Activated CD8-positive, alpha-beta memory T cell treated with anti-CD3 and anti-CD28 coated beads for 48 hours (primary cell): ENCODE results near the gene CNTN4.

ENCODE experiments used
- DNase-seq, 3 experiments: peaks; one replicate each; pipeline ENCODE4 v3.0.0-alpha.2; 2020; ENCODE audit warnings: low read depth in 2 of 3, low spot score in 2 of 3

The CNTN4 gene

DNA sequence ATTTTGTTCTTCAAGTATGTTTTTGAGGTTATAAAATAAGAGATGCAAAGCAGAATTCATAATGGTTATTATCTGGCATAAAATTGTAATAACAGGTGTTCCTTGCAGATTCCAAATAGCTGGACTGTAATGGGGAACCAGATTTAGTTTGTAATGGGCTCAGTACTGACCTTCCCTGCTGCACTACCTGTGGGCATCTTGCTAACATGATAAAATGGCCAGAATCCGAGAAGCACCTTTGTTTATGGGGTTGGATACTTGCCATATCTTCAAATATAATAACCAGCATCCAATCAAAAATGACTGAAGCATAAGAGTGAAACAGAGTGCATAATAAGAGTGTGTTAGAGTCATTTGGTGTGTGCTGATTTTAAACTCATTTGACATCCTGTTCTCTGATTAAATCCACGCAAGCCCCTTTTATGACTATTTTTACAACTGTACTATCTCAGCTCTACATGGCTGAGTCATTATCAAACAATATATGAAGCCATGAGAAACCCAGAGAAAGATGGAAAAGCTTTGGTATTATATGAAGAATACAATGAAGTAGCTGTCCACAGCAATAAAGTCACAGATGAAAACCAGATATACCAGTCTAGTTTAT, 292.4 kb downstream of the CNTN4 start:
- DNase-seq, result no peak

DNA sequence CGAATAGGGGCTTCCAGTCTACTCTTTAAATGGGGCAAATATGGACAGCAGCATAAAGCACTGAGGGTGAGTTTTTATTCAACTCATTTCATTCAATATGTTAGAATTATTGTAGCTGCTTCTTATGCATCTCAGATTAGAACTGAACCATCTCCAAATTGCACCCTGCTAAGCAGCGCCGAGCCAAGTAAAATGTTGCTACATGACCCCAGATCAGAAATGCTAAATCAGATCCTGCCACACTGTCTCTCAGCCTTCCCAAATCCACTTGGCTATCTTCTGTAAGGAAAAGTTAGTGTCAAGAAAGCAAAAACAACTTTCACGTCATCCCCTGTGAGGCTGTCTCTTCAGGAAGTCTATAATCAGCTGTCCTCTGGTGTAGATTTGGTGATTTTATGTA, 293.2 kb downstream of the CNTN4 start:
- no peak for DNase-seq

DNA sequence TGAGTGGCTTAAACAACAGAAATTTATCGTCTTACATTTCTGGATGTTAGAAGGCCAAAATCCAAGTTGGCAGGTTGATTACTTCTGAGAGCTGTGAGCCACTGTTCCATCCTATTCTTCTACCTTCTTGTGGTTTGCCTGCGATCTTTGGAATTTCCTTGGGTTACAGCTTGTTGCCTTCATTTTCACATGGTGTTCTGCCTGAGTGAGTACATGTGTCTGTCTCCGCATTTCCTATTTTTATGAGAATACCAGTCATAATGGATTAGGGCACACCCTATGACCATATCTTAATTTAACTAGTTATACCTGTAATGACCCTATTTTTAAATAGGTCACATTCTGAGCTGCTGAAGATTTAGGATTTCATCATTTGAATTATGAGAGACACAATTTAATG, 294.3 kb downstream of the CNTN4 start:
- DNase-seq, result no peak

DNA sequence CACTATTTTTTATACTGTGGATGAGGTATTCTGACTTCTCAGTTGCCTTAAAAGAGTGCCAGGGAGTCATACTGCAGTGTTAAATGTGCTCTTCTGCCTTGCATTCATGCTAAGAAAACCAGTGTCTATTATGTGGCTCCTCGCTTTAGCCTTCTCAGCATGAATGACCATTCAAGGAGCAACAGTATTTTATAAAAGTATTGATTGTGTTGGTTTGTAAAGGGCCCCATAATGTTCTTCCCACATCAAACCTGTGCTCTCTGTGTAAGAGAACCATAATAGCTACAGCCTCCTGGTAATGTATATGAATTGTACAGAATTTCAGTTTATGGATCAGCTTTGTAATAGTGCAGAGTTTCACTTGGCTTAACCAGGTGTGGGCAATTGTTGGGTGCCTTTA, 316.4 kb downstream of the CNTN4 start:
- DNase-seq, result no peak

DNA sequence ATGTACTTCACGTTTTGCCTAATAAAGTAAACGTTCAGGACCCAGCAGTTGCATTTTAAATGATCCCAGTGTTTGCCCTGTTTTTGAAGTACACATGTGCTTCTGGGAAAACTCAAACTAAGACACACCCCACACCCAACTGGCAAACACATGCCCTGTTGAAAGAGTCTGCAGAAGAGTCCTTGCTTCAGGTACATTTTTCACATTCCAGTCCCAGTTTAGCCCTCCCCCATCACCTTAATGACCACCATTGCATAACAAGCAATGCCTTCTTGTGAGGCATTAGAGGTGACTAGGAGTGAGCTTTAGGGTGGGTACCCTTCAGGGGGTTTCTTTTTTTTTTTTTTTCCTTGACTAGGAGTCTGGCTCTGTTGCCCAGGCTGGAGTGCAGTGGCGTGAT, 322.3 kb downstream of the CNTN4 start:
- no peak for DNase-seq

DNA sequence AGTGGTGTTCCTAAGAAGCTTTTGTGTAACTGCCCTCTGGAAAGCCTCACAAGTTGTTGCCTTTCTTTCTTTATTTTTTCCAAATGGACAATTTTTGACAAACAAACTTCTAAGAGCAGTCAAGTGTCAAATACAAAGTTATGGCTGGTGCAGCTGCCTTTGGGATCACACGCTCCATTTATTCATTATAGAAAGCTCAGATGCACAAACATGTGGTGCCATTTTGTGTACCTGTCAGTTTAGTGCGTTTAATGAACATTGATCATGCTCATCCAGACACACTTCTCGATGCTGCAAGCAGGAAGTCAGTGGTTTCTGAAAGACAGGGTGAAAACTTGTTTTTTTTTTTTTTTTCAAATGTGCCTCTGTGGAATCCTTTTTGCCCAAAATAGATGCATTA, 324.5 kb downstream of the CNTN4 start:
- no peak for DNase-seq

DNA sequence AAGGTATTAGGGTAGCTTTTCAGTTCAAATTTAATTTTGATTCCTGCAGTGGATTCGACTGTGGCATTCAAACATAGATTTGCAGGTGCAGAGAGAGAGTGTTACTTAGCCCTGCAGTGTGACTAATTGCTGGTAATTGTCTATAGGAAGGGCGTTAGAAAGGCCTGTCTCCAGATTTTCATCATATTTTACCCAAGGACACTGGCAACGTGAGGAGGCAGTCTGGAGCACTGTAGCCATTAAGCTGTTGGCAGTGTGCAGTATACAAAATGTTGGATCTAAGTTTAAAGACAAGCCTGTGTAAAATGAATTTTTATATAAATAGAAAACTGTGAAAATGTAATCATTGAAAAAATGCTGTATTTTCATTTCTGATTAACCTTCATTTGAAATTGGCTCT, 342.9 kb downstream of the CNTN4 start:
- no peak for DNase-seq

DNA sequence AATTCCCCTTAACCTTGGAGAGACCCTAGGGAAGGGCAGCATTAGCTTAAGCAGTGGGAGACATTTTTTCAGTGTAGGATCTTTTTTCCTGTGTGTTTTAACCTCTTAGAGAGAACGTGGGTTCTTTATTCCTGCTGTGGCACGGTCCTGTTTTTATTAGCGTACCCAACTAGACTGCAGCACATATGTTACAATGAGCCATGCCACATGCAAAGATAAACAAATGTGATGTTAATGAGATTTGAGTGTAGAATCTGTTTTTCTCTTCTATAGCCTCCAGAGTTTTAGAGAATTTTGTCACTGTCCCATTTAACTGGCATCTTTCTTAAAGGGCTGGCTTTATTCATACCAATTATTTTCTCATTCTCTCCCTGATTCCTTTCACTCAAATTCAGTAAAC, 347.5 kb downstream of the CNTN4 start:
- DNase-seq, result no peak

DNA sequence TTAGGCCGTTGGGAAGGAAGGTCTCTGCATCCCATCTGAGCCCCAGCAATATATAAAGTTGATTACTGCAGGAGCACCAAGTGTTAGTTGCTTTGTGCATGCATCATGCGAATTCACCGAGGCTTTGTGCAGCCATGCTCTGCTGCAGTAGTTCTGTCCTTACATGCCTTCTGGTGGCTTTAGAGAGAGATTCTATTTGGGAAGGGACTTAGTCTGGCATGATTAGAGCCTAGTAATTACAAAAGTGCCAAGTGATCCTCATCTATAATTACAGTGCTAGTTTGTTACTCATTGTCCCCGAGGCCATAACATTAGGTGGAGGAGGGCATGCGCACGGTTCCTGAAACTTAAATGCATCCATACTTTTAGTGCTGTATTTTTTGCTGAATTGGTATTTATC, 353.6 kb downstream of the CNTN4 start:
- no peak for DNase-seq

DNA sequence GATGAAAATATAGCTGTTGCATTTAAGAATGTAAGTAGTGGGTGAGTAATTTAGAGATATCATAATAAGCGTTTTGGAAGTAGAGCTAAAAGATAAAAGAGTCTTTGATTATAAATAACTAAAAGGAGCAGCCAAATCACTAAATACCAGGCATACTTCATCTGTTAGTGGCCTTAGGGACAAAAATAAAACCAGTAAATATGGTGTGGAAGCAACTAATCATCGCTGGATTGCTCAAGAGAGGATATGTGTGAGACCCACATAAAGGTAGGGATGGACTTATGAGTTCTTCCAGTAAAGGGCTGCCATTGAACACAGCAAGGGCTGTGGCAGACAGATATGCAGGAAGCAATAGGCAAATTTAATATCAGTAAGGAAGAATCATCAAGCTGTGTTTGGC, 356.2 kb downstream of the CNTN4 start:
- no peak for DNase-seq

DNA sequence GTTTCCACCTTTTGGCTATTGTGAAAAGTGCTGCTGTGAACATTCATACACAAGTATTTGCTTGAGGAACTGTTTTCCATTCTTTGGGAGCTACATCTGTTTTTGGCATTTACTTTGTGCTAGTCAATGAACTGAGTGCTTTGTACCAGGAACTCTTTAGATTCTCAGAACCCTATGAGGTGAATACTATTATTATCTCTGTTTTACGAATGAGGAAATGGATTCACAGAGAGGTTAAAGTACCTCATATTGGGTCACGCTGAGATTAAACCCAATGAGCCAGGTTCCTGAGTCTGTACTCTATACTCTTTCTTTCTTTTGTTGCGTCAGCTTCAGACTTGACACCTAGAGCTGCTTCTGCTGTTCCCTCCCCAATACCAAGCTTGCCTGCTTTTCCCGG, 358.1 kb downstream of the CNTN4 start:
- no peak for DNase-seq

DNA sequence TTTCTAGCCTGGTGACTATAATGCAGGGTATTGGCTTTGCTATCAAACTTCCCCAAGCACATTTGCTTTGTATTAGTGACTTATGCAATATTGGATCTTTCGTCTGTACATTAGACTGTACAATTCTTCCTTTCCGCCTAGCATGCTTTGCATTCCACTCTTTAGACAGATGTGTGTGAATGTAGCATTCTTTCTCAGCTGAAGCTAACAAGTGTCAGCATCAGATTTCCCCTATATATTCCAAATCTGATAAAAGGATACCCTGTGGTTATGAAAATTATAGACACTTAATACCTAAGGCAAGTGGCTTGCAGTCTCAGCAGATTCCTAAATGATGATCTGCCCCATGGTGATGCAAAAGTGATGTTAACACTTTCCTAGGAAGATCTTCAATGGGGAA, 360.1 kb downstream of the CNTN4 start:
- DNase-seq, result no peak

DNA sequence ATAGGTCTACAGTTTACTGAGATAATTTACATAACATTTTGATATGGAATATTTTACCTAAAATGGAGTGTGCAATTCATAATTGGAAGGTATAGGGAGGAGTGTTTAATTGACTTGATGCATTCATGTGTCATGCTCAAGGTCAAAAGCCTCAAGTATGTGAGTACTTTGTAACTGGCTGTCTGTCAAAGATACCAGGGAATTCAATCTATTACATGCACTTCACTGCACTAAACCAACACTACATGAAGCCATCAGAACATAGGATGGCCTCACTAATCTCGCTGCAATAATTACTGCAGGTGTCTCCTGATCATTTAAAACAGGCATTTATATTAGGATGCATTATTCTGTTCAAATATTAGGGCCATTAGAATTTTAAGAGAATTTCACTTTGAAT, 367.2 kb downstream of the CNTN4 start:
- DNase-seq, result no peak

DNA sequence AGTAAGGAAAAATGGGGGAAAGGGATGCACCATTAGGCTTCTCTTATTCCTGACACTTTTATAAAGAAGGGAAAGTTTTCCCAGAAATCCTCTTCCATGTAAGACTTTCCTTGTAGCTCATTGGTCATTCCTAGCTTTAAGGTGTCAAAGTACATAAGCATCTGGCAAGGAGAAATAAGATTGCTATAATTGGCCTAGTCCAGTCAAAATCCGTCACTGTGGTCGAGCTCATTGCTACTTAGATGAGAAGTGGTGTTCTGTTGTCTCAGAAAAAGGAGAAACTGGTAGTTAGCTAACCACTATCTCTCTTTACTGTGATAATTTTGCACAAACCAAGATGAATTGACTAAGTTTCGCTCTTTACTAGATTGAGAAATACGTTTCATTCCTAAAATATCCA, 370.1 kb downstream of the CNTN4 start:
- no peak for DNase-seq

DNA sequence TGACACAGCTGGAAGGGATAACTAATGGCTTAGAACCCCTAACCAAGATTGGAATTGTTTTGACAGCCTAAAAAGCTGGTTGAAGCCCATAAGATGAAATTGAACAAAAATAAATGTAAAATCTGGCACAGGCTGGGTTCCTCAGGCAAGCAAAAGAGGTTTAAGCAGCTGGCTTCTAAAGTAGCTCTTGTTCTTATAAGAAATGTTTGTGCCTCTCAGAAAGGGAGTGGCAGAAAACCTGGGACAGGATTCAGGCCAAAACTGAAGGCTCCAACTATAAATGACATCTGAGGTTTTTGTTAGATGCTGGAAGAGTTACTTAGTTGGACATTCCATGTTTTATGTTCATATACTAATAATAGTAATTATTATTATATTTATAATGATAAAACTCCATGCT, 378.3 kb downstream of the CNTN4 start:
- no peak for DNase-seq

DNA sequence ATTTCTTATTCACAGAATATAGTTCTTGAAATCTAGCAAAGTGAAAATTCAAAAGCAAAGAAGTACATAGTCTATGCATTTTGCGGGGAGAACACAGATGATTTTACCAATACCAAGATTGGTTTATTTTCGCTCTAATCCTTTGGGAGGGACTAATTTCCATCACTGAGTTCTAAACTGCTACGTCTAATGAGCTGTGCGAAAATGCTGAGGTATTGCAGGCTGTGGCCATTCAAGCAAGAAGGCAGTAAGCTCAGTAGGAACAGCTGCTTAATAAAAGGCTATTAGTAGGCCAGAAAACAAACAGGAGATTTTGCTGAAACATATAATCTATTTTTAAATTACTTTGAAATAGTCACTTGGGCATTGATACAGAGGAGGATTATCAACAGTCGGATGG, 379.0 kb downstream of the CNTN4 start:
- no peak for DNase-seq

DNA sequence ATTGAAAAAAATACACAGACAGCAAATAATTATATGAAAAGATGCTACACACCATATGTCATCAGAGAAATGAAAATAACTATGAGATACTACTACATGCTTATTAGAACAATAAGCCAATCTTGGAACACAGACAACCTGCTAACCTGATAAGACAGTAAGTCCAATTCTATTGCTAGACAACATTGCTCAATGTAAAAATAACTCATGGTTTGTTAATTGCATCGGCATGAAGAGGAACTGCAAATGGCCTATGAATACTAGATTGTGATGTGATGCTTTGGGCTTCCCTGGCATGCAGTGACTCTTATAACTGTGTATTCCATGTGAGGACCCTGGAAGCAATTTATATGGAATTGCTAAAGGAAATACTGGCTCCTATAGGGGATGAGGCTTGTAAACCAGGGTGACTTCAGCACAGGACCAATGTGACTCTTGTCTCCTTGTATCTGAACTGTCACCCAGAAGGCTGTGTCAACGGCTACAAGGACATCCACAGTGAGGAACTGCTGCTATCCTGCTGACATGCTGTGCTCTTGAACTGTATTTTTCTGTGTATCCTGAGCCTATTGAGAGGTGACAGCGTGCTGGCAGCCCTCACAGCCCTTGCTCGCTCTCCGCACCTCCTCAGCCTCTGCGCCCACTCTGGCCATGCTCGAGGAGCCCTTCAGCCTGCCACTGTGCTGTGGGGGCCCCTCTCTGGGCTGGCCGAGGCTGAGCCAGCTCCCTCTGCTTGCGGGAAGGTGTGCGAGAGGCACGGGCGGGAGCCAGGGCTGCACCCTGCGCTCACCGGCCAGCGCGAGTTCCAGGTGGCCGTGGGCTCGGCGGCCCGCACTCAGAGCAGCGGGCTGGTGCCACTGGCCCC, 385.7 kb downstream of the CNTN4 start:
- no peak for DNase-seq

DNA sequence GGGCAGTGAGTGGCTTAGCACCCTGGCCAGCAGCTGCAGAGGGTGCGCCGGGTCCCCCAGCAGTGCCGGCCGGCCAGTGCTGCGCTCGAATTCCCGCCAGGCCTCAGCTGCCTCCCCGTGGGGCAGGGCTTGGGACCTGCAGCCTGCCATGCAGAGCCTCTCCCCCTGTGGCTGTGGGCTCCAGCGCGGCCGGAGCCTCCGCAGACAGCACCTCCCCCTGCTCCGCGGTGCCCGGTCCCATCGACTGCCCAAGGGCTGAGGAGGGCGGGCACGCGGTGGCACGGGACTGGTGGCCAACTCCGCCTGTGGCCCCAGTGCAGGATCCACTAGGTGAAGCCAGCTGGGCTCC, 386.3 kb downstream of the CNTN4 start:
- DNase-seq, result no peak

DNA sequence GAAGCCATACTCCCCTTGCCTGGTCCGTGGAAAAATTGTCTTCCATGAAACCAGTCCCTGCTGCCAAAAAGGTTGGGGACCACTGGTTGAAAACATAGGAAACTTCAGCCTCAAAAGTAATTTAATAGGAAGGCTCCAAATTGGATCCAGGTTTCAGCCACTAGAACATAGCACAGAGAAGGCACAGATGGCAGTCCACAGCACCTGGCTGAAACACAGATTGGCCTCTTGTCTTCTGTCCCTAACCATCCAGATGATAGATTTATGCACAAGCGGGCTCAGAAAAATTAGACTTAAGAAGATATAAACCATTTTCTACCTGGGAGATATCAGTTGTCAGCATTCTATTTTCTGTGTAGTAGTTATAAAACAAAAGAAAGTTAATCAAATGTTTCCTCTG, 397.1 kb downstream of the CNTN4 start:
- no peak for DNase-seq

DNA sequence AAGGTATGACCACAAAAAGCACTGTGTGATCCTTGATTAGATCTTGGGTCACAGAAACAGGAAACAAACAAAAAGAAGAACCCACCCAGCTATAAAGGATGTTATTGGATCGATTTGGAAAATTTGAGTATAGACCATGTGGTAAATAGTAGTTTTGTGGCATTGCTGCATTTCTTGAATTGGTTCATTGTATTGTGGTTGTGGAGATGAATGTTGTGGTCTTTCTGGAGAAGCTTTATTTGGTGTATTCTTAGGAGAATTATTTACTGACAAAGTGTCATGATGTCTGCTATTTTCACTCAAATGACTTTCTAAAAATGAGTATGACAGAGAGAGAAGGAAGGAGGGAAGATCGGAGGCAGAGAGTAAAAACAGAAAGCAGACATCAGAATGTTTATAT, 406.2 kb downstream of the CNTN4 start:
- no peak for DNase-seq

DNA sequence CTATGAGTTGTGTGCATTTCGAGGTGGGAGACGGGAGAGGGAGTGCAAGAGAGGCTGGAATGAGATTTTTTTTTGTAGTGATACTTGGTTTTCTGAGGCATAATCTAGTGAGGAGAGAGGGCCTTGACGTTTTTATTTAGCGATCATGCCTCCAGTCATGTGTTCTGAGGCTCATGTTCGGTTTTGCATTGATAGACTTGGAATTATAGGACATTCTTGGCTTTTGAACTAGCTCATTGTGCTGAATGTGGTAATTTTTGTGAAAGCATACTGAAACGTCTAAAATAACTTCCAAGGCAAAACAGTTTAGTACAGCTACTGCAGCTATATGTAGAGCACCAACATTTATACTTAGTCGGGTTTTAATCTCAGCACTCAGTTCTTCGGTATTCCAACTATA, 408.1 kb downstream of the CNTN4 start:
- no peak for DNase-seq

DNA sequence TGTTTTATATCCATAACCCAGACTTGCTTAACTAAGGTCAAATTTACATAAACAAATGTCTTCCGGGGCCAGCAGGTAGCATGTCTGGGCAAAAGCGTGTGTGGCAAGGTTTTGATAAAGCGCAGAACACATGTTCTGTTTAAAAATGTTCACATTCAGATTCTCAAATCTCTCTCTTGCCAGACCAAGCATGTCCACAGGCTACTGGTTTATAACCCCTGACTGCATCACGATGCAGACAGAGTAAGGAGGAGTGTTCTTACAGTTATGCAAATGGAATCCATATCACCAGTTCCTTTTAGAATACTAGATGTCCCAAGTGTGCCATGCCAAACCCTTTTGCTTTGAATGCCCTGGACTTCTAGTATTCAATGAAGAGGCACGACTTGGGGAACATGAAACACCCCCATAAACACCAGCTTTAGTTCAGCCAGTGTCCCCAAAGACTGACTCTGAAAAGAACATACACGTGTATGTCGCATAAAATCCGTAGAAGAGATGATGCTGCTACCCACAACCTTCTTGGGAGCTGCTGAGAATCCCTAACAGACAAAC, 412.0 kb downstream of the CNTN4 start:
- no peak for DNase-seq

DNA sequence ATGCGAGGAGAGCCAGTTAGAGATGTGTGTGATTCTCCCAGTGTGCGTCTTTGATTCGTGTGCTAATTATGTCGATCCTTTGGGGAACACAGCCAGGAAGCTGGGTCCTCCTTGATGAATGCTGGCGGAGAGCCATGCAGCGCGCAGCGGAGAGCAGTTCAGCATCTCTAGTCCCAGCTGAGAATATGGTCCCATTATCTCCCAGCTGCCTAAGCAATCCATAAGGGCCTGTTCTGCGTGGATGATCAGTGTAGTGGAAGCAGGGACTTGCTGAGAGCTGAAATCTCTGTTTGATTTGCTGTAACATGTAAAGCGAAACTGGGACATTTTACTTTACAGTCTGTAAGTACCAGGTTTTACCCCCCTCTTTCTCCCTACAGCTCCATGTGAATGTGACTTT, 412.7 kb downstream of the CNTN4 start:
- no peak for DNase-seq
